Endodermal cell (in vitro differentiated cells): Measurements from ENCODE around the gene VANGL1. TPM values are rescaled to one million over a fixed set of nuclear protein-coding genes. Genes with fewer than 3 reads are reported as not detected.

Source experiments
- DNase-seq: peaks from one replicate; pipeline ENCODE4 v3.0.0-alpha.2; 2017
- H3K27ac ChIP-seq: 2 replicates; pipeline ENCODE4 v1.5.1; 2013; ENCODE audit warnings: mild to moderate bottlenecking, low read depth, low read length, moderate library complexity
- H3K27me3 ChIP-seq: 2 replicates; pipeline ENCODE4 v1.6.1; 2013; ENCODE audit warnings: mild to moderate bottlenecking, low read length, moderate library complexity; ENCODE audit not compliant: insufficient read depth, control insufficient read depth, poor library complexity, severe bottlenecking
- H3K36me3 ChIP-seq: 2 replicates; pipeline ENCODE4 v1.7.0; 2013; ENCODE audit warnings: mild to moderate bottlenecking, low read length, moderate library complexity; ENCODE audit not compliant: control insufficient read depth, insufficient read depth
- H3K4me1 ChIP-seq: one replicate; pipeline ENCODE4 v1.7.0; 2013; ENCODE audit warnings: low read length; ENCODE audit not compliant: control insufficient read depth, insufficient read depth
- H3K4me3 ChIP-seq: 2 replicates; pipeline ENCODE4 v1.5.1; 2013; ENCODE audit warnings: mild to moderate bottlenecking, low read length, moderate library complexity
- H3K9ac ChIP-seq: 2 replicates; pipeline ENCODE4 v1.6.1; 2013; ENCODE audit warnings: mild to moderate bottlenecking, low read length, moderate library complexity; ENCODE audit not compliant: poor library complexity, severe bottlenecking; ENCODE audit errors: extremely low read depth
- H3K9me3 ChIP-seq: 2 replicates; pipeline ENCODE4 v1.6.1; 2013; ENCODE audit warnings: mild to moderate bottlenecking, low read length, moderate library complexity; ENCODE audit not compliant: control insufficient read depth
- H3K27ac Mint-ChIP-seq: 2 replicates; pipeline ENCODE4 v1.8.0; 2020; ENCODE audit warnings: mixed read lengths
- H3K27me3 Mint-ChIP-seq: 2 replicates; pipeline ENCODE4 v1.8.0; 2021; ENCODE audit warnings: mild to moderate bottlenecking, mixed read lengths; ENCODE audit not compliant: insufficient read depth
- H3K36me3 Mint-ChIP-seq: 2 replicates; pipeline ENCODE4 v1.8.0; 2020; ENCODE audit warnings: low read depth, mixed read lengths
- H3K4me1 Mint-ChIP-seq: 2 replicates; pipeline ENCODE4 v1.8.0; 2020; ENCODE audit warnings: mixed read lengths
- H3K4me3 Mint-ChIP-seq: 2 replicates; pipeline ENCODE4 v1.8.0; 2020; ENCODE audit warnings: mild to moderate bottlenecking, moderate library complexity, mixed read lengths
- H3K9me3 Mint-ChIP-seq: 2 replicates; pipeline ENCODE4 v1.8.0; 2020; ENCODE audit warnings: mild to moderate bottlenecking, mixed read lengths
- WGBS, 2 experiments: methylation state at CpG; one replicate each; pipeline versions ENCODE4 v1.1.5 to v1.1.7; 2013; ENCODE audit warnings: missing lambda C conversion rate in 2 of 2, mixed read lengths in 1 of 2; ENCODE audit not compliant: insufficient coverage in 1 of 2, insufficient read length in 1 of 2; 5-methylcytosine and 5-hydroxymethylcytosine counted together
- total RNA-seq, 2 donors: library from RNA; stranded (reverse); fragmentation: NEBNext Ultra II Directional in 1 of 2; extraction: Animal tissue kit (Norgen Biotek cat#: 25700) in 1 of 2; gene quantifications; 2 replicates in 1 of 2; 3 replicates in 1 of 2; pipeline ENCODE4 v1.2.1, GENCODE V29; 2021
- TF ChIP-seq, protein P1 (sequence below): fragments of 200-600 bp; sonication (generic); conservative IDR thresholded peaks from 2 replicates; pipeline ENCODE4 v1.5.0; 2021; ENCODE audit warnings: antibody characterized with exemption, mild to moderate bottlenecking

VANGL1 gene
- total RNA-seq, 2 donors from 2014 or later, result 47.2 to 66.4 TPM

DNA sequence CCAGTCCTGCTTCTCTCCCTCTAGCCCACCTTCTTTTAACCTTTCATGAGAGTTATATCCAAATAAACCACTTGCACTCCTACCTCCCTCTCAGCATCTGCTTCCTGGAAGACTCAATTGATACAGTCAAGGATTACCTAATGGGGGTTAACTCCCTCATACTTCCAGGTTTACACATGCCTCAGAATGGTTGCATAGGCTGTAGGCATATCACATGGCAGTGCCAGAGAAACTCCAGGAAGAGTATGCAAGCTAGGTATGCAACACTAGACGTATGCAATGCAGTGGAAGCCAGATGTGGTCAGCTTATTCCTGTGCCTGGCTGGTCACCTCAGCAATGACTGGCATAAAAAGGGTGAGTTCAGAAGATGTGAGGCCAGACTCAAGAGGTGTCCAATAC, 32.7 kb upstream of the VANGL1 start:
- no peak overlapping the region for H3K27ac Mint-ChIP-seq
- peaks cover 26% of the 10 kb centered on the region for H3K9me3 ChIP-seq
- peaks cover 8% of the 10 kb centered on the region for H3K4me1 Mint-ChIP-seq
- H3K27me3 Mint-ChIP-seq, result no peaks in the 10 kb centered on the region
- WGBS, 2 experiments, result 86 to 100% methylated on average over 1 of the region's 1 CpG
- no peak for DNase-seq
- H3K4me1 ChIP-seq, result no peaks in the 10 kb centered on the region
- H3K4me3 Mint-ChIP-seq, result no peak overlapping the region
- no peak overlapping the region for H3K27ac ChIP-seq
- no peak overlapping the region for H3K9ac ChIP-seq
- H3K27me3 ChIP-seq, result no peaks in the 10 kb centered on the region
- H3K9me3 Mint-ChIP-seq, result peaks cover 3% of the 10 kb centered on the region
- H3K36me3 ChIP-seq, result no peaks in the 10 kb centered on the region
- no peak overlapping the region for H3K4me3 ChIP-seq
- TF ChIP-seq, protein P1, sequence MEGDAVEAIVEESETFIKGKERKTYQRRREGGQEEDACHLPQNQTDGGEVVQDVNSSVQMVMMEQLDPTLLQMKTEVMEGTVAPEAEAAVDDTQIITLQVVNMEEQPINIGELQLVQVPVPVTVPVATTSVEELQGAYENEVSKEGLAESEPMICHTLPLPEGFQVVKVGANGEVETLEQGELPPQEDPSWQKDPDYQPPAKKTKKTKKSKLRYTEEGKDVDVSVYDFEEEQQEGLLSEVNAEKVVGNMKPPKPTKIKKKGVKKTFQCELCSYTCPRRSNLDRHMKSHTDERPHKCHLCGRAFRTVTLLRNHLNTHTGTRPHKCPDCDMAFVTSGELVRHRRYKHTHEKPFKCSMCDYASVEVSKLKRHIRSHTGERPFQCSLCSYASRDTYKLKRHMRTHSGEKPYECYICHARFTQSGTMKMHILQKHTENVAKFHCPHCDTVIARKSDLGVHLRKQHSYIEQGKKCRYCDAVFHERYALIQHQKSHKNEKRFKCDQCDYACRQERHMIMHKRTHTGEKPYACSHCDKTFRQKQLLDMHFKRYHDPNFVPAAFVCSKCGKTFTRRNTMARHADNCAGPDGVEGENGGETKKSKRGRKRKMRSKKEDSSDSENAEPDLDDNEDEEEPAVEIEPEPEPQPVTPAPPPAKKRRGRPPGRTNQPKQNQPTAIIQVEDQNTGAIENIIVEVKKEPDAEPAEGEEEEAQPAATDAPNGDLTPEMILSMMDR, result no peak
- H3K36me3 Mint-ChIP-seq, result no peaks in the 10 kb centered on the region

DNA sequence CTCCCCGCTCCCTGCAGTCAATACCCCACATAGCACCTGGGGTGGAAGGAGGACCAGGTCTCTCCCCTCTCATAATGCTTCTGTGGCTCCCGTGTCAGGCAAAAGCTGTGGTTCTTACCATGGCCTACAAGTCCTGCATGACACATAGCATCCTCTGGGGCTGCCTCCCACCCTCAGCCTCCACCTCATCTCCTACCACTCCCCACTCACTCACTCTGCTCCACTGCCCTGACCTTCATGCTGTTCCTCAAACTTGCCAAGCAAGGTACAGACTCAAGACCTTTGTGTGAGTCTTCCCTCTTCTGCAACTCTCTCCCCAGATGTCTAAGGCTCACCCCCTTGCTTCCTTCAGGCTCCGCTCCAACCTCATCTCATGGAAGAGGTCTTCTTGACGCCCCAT, 28.0 kb upstream of the VANGL1 start:
- Mint-ChIP-seq H3K27ac (no peak overlapping the region), H3K4me1 (peaks cover 5% of the 10 kb centered on the region), H3K27me3 (peaks cover 2% of the 10 kb centered on the region), H3K9me3 (peaks cover 12% of the 10 kb centered on the region), H3K4me3 (no peak overlapping the region), H3K36me3 (no peaks in the 10 kb centered on the region)
- no peak overlapping the region for H3K27ac ChIP-seq
- 91 to 92% methylated on average over 4 of the region's 4 CpGs for WGBS, 2 experiments
- no peaks in the 10 kb centered on the region for H3K36me3 ChIP-seq
- H3K27me3 ChIP-seq, result no peaks in the 10 kb centered on the region
- TF ChIP-seq, protein P1, result no peak
- H3K4me1 ChIP-seq, result no peaks in the 10 kb centered on the region
- no peak overlapping the region for H3K9ac ChIP-seq
- no peak for DNase-seq
- H3K9me3 ChIP-seq, result peaks cover 28% of the 10 kb centered on the region
- no peak overlapping the region for H3K4me3 ChIP-seq

DNA sequence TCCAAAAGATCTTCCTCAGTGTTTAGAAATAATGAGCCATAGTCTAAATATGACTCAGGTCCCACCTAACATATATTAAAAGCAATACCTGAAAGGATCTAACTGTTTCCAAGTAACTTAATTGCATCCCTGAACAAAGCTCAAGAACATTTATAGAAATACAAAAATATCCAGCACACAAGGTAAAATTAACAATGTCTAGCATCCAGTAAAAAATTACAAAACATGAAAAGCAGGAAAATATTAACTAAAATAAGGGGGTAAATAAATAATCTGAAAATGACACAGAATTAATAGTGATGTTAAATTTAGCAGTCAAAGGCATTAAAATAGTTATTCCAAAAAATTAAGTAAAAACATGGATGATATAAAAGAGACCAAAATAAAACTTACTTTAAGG, 21.3 kb upstream of the VANGL1 start:
- Histone ChIP-seq H3K36me3 (no peaks in the 10 kb centered on the region), H3K4me3 (no peak overlapping the region), H3K4me1 (no peaks in the 10 kb centered on the region), H3K9ac (no peak overlapping the region), H3K27me3 (no peaks in the 10 kb centered on the region), H3K27ac (no peak overlapping the region), H3K9me3 (peaks cover 40% of the 10 kb centered on the region)
- peaks cover 5% of the 10 kb centered on the region for H3K27me3 Mint-ChIP-seq
- DNase-seq, result no peak
- TF ChIP-seq, protein P1, result no peak
- no peak overlapping the region for H3K4me3 Mint-ChIP-seq
- H3K27ac Mint-ChIP-seq, result no peak overlapping the region
- H3K9me3 Mint-ChIP-seq, result peaks cover 43% of the 10 kb centered on the region
- peaks cover 8% of the 10 kb centered on the region for H3K36me3 Mint-ChIP-seq
- H3K4me1 Mint-ChIP-seq, result no peaks in the 10 kb centered on the region
